Common myeloid progenitor, CD34-positive (primary cell): ENCODE data around the gene STUM.

ENCODE experiments used
- CTCF ChIA-PET: fragments of 350-600 bp; sonication (Branson Sonifier 250); formaldehyde crosslinking; loops from one replicate; lab custom pipeline; 2021; ENCODE audit warnings: antibody characterized with exemption; lab: Charles Lee
- POLR2A ChIA-PET: fragments of 350-600 bp; sonication (Branson Sonifier 250); formaldehyde crosslinking; loops from one replicate; lab custom pipeline; 2021; ENCODE audit warnings: antibody characterized with exemption; lab: Charles Lee
- DNase-seq, 3 donors: peaks; one replicate each; pipeline versions ENCODE4 v3.0.0 to v3.0.0-alpha.2; 2013
- H3K27ac ChIP-seq, 2 experiments: 1 replicate in 1 of 2; 2 replicates in 1 of 2; pipeline ENCODE4 v1.7.0; 2013; ENCODE audit warnings: inconsistent platforms in 2 of 2, low read length in 2 of 2, mild to moderate bottlenecking in 2 of 2, low read depth in 1 of 2, moderate library complexity in 1 of 2; ENCODE audit not compliant: severe bottlenecking in 2 of 2, insufficient read depth in 1 of 2, poor library complexity in 1 of 2
- H3K27me3 ChIP-seq, 5 experiments: replicated peaks in 2 of 5; 1 replicate in 3 of 5; 2 replicates in 2 of 5; pipeline versions ENCODE4 v1.6.1 to v1.7.0; 2013; ENCODE audit warnings: low read length in 4 of 5, mild to moderate bottlenecking in 2 of 5, moderate library complexity in 2 of 5, inconsistent platforms in 1 of 5; ENCODE audit not compliant: insufficient read depth in 5 of 5, control insufficient read depth in 4 of 5
- H3K36me3 ChIP-seq, 4 experiments: 1 replicate in 2 of 4; 2 replicates in 2 of 4; pipeline versions ENCODE4 v1.6.1 to v1.7.0; 2013; ENCODE audit warnings: low read length in 3 of 4, control low read depth in 1 of 4, mild to moderate bottlenecking in 1 of 4; ENCODE audit not compliant: control insufficient read depth in 4 of 4, insufficient read depth in 4 of 4
- H3K4me1 ChIP-seq, 4 experiments: 1 replicate in 3 of 4; 2 replicates in 1 of 4; pipeline versions ENCODE4 v1.6.1 to v1.7.1; 2013; ENCODE audit warnings: low read length in 3 of 4, mild to moderate bottlenecking in 3 of 4, control low read depth in 1 of 4, inconsistent platforms in 1 of 4, moderate library complexity in 1 of 4; ENCODE audit not compliant: control insufficient read depth in 4 of 4, insufficient read depth in 4 of 4; ENCODE audit errors: control extremely low read depth in 1 of 4
- H3K4me3 ChIP-seq, 7 experiments: 1 replicate in 4 of 7; 2 replicates in 3 of 7; pipeline versions ENCODE4 v1.5.1 to v1.7.0; 2013; ENCODE audit warnings: mild to moderate bottlenecking in 7 of 7, low read length in 6 of 7, moderate library complexity in 6 of 7, inconsistent platforms in 2 of 7, low read depth in 2 of 7, control low read depth in 1 of 7; ENCODE audit not compliant: insufficient read depth in 4 of 7, control insufficient read depth in 1 of 7; ENCODE audit errors: extremely low read depth in 1 of 7
- H3K9me3 ChIP-seq, 5 experiments: 1 replicate in 4 of 5; 2 replicates in 1 of 5; pipeline versions ENCODE4 v1.6.1 to v1.7.1; 2013; ENCODE audit warnings: low read length in 4 of 5, mild to moderate bottlenecking in 2 of 5, inconsistent platforms in 1 of 5, low read depth in 1 of 5, moderate library complexity in 1 of 5; ENCODE audit not compliant: control insufficient read depth in 4 of 5, insufficient read depth in 2 of 5; ENCODE audit errors: control extremely low read depth in 1 of 5
- WGBS: methylation state at CpG from one replicate; pipeline ENCODE4 v1.1.5; 2013; ENCODE audit not compliant: insufficient coverage; 5-methylcytosine and 5-hydroxymethylcytosine counted together

Gene STUM

DNA sequence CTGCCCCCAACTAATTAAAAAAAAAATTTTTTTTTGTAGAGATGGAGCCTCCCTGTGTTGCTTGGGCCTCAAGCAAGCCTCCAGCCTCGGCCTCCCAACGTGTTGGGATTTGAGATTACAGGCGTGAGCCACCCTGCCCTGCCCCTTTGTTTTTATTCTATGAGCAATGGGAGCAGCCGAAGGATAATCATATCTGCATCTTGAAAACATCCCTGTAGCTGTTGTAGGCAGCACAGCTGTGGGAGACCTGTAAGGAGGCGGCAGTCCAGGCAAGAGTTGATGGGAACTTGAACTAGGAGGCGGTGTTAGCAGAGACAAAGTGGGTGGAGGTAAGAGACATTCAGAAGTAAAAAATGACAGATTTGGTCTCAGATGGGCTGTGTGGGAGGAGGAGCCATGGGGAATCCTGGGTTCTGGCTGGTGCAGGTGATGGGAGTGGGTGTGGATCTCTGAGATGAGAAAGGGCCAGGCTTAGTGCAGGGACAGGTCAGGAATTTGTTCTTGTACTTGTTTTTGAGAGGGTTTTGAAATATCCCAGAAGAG is 31.3 kb downstream of the STUM start:
- Histone ChIP-seq H3K27ac (no peak overlapping the region), H3K27me3 (no peaks in the 10 kb centered on the region), H3K4me1 (peaks cover 0 to 11% (median 4%) of the 10 kb centered on the region in 4 experiments), H3K4me3 (no peak overlapping the region), H3K9me3 (no peaks in the 10 kb centered on the region), H3K36me3 (no peaks in the 10 kb centered on the region)
- WGBS = 100% methylated on average over 3 of the region's 6 CpGs
- DNase-seq = no peak
- CTCF ChIA-PET = no interaction called here
- POLR2A ChIA-PET = no interaction called here

DNA sequence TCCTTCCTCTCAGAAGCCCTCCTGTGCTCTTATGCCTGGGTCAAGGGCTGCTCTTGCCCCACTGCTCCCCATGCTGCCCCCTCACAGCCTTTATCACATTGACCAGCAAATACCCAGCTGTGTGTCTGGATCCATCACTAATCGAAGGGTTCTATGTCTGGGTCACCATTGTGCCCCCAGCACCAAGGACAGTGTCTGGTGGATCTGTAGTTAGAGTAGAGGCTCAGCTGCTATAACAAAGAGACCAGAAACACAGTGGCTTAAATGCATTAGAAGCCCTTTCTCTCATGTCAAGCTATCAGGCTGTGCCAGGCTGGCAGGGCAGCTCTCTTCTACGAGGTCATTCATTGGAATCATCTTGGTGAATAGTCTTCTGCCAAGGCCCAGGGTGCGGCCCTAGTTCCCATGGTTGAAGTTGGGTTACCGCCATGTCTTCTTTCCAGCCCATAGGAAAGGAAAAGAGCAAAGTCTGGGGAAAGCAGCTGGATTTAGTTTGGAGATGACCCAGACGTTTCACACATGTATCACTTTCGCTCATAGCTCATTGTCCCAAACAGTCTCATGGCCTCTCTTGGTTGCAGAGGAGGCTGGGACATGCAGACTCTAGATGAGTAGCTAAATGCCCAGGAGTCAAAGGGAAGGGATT is 32.2 kb downstream of the STUM start:
- ChIA-PET CTCF (interaction anchor here (0.9 to 1.2 kb wide), 2 partner anchors 28 to 131 kb away, joined by 3 to 4 read pairs; no protein-coding TSS in a partner anchor), POLR2A (no interaction called here)
- no peaks in the 10 kb centered on the region for H3K9me3 ChIP-seq
- no peak overlapping the region for H3K27ac ChIP-seq
- no peaks in the 10 kb centered on the region for H3K27me3 ChIP-seq
- H3K36me3 ChIP-seq = no peaks in the 10 kb centered on the region
- H3K4me3 ChIP-seq = no peak overlapping the region
- DNase-seq = no peak
- WGBS = 100% methylated on average over 3 of the region's 6 CpGs
- peaks cover 0 to 5% (median under 1%) of the 10 kb centered on the region in 4 experiments for H3K4me1 ChIP-seq

DNA sequence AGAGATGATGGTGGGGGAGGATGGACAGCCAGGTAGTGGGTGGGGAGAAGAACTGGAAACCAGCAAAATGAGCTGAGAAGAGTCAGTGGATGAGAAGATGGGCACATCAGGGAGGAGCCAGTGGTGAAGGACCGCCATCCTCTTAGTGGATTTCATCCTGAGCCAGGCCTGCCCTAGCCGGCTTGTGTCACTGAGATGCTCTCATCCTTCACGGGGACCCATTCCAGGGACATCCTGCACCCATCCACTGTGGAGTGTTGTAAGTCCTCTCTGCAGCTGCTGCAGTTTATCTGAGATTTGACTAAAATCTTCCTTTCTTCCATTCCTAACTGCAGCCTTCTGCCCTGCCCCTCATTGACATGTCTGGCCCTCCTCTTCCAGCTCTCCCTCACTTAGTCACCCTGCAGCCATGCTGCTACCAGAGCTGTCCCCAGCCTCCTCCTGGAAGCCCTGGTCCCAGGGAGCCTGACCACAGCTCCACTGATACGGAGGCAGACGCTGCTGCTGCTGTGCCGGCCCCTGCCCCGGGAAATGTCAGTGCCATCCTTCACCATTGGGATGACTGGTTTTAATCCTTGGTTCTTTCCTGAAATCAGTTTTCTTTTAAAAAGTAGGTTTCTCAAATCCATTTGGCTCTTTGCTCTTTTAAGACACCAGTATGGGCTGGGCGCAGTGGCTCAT is 33.2 kb downstream of the STUM start:
- H3K27me3 ChIP-seq = no peaks in the 10 kb centered on the region
- H3K27ac ChIP-seq = no peak overlapping the region
- CTCF ChIA-PET = interaction anchor here (0.9 to 1.3 kb wide), 5 partner anchors 9 to 132 kb away, joined by 3 to 5 read pairs (median 4); no protein-coding TSS in a partner anchor
- no peaks in the 10 kb centered on the region for H3K9me3 ChIP-seq
- no peaks in the 10 kb centered on the region for H3K4me1 ChIP-seq
- no peaks in the 10 kb centered on the region for H3K36me3 ChIP-seq
- POLR2A ChIA-PET = no interaction called here
- H3K4me3 ChIP-seq = no peak overlapping the region
- 100% methylated on average over 7 of the region's 8 CpGs for WGBS
- no peak for DNase-seq

- no peaks in the 10 kb centered on the region for H3K4me1 ChIP-seq
- POLR2A ChIA-PET = no interaction called here
- no peak overlapping the region for H3K4me3 ChIP-seq
- no peaks in the 10 kb centered on the region for H3K36me3 ChIP-seq
- no peak overlapping the region for H3K27ac ChIP-seq
- no peak for DNase-seq
- H3K27me3 ChIP-seq = no peaks in the 10 kb centered on the region
- CTCF ChIA-PET = no interaction called here
- H3K9me3 ChIP-seq = no peaks in the 10 kb centered on the region
- 100% methylated on average over 3 of the region's 3 CpGs for WGBS
Observed at GRCh38 chr1:226582966-226583365, 34.4 kb downstream of the STUM start.

DNA sequence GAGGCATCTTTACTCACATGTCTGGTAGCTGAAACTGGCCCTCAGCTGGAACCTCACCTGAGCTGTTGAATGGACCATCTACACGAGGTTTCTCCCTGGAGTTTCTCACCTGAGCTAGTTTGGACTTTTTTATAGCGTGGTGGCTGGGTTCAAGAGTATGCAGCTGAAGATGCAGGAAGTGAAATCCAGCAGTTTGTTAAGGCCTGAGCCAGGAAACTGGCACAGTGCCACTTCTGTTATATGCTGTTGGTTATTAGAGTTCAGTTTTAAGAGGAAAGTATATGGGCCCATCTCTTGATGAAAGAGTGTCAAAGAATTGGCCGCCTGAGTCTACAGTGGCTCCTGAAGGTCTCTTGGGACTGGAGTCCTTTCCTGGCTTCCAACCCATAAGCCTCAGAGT is 35.6 kb downstream of the STUM start:
- POLR2A ChIA-PET = no interaction called here

DNA sequence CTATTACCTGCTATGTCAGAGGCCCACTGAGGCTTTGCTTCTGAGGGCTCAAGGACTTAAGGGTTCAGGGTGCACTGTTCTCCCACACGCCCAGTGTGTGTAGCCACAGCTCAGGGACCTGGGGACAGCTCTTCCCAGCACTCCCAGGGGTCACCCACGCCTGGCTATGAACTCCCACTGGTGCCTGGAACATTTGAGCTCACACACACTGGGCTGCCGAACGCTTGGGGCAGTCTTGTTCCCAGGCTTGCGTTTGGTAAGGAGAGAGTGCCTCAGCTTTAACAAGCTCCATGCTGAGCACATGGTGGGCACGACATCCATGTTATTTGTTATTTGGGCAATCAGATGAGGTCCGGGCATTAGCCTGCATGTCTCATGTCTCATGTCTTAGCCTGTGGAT is 37.6 kb downstream of the STUM start:
- 98% methylated on average over 6 of the region's 7 CpGs for WGBS
- POLR2A ChIA-PET = interaction anchor here (0.6 kb wide), 1 partner anchor 28 kb away, joined by 3 read pairs; no protein-coding TSS in a partner anchor
- Histone ChIP-seq H3K36me3 (no peaks in the 10 kb centered on the region), H3K4me3 (no peak overlapping the region), H3K27ac (no peak overlapping the region), H3K9me3 (no peaks in the 10 kb centered on the region), H3K4me1 (no peaks in the 10 kb centered on the region), H3K27me3 (no peaks in the 10 kb centered on the region)
- DNase-seq = no peak
- CTCF ChIA-PET = interaction anchor here (0.8 to 1.4 kb wide), 4 partner anchors 19 to 162 kb away, joined by 3 to 4 read pairs (median 3); no protein-coding TSS in a partner anchor

More for the DNA sequence above, 35.6 kb downstream of the STUM start:
- no peaks in the 10 kb centered on the region for H3K27me3 ChIP-seq
- CTCF ChIA-PET = interaction anchor here (1.4 kb wide), 1 partner anchor 9 kb away, joined by 3 read pairs; no protein-coding TSS in a partner anchor
- no peak overlapping the region for H3K27ac ChIP-seq
- H3K9me3 ChIP-seq = no peaks in the 10 kb centered on the region
- 75% methylated on average over 3 of the region's 3 CpGs for WGBS
- H3K36me3 ChIP-seq = no peaks in the 10 kb centered on the region
- peak in 2 of 3 donors; percentile 28 to 33 for DNase-seq
- H3K4me1 ChIP-seq = no peaks in the 10 kb centered on the region
- H3K4me3 ChIP-seq = no peak overlapping the region
